GM03348 (cell line): ENCODE results near the gene KCNQ5.

ENCODE experiments used
- DNase-seq: peaks from one replicate; pipeline ENCODE4 v3.0.0; 2012; ENCODE audit warnings: low spot score

Gene KCNQ5

DNA sequence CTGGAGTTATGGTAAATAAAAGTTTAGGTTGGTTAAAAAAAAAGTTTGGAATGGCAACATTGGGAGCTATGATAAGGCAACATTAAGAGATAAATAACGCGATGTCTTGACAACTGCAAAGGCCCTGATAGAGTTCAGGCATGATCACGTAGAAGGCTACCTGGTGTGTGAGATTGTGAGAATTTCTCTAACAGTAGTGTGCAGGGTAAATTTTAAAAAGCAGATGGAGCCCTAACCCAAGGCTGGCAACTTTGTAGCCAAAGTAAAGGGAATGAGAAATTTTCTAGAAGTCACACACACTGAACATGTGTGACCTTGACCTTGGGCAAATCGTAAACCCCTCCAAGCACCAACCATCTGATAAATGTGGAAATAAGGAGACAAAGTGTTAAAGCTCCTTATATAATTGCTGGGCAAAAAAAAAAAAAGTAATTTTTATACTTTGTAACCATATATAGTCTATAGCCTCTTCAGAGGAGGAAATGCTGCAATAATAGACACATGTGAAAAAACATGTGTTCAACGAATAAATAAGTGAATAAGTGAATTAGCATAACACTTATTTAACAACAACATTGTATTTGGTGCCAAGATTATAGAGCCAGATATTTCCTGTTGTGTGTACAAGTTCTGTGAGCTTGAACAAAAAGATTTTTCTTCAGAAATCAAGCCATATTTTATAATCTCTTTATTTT is 18.2 kb downstream of the KCNQ5 start:
- DNase-seq: no peak

DNA sequence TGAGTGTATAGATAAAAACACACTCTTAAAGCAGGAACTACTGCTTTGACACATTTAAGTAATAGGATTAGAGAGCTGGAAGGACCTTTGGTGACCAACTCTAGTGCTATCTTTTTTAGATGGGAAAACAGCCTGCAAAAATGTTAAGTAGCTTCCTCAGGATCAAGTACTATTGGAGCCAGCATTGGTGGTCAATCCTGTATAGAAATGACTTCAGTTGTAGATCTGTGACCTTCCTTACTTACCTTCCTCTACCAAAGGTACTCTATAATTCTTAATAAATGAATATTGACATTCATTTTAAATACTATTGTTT is 18.7 kb downstream of the KCNQ5 start:
- DNase-seq: no peak

DNA sequence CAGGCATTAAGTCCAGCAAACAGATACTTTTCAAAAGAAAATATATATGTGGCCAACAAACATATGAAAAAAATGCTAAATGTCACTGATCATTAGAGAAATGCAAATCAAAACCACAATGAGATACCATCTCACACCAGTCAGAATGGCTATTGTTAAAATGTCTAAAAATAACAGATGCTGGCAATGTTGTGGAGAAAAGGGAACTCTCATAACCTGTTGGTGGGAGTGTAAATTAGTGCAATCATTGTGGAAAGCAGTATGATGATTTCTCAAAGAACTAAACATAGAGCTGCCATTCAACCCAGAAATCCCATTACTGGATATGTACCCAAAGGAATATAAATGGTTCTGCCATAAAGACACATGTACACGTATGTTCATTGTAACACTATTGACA is 20.6 kb downstream of the KCNQ5 start:
- DNase-seq: no peak

DNA sequence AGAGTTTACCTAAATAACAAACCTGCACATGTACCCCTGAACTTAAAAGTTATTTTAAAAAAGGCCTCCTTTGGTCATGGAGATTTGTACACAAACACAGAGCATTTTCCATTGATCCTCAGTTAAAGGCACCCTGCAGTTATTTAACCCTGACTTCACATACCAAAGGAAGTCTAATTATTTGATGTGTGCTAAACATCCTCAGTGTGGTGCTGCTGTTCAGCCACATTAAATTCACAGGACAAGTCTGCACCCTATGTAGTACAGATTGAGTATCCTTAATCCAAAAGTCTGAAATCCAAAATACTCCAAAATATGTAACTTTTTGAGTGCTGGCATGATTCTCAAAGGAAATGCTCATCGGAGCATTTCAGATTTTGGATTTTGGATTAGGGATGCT is 21.4 kb downstream of the KCNQ5 start:
- DNase-seq: no peak

DNA sequence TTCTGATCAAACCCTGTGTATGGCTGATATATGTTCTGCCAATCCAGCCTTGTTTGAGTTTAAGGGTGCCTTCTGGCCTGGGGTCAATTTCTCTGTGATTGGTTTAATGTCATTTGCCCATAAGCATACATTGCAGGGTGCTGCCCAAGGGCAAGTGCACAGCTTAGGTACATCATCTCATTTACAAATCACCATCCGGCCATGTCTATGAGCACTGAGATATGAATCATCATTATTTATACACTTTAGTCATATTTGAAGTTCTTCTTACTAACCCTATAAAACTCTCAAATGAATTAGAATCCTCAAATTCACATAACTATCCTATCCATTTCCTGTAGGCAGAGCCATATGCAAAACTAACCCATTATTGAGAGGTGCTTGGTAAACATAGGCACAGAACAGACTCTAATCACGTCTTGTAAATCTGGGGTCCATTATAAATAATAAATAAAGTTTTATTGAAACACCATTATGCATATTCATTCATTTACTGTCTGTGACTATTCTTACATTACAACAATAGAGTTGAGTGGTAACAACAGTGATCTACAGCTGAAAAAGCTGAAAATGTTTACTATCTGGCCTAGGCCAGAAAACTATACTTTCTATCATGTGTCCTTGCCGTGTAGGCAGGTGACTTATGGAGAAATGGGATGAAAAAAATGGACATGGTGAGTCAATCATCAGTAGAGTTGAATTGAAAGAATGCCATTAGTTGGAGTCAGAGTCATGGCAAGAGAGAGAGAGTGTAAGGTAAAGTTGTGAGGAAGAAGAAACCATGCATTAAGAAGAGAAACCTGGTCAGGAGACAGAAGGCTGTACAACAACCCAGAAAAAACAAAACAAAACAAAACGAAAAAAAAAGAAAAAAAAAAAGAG is 25.0 kb downstream of the KCNQ5 start:
- DNase-seq: no peak

DNA sequence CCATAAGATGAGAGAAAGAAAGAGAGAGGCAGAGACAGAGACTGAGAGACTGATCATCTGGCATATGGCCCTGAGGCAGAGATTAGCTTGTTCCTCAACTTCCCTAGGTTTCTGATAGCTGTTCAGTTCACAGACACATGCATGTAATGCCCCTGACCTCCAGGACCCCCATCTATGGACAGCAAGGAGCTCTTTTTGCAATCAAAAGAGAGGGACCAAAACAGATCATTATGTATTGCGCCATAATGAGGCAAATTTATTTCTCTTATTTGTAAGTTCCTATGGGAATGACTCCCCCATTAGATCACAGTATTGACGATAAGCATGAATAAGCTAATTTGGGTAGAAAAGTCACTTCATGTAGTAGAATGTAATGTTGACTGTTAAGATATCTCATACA is 25.6 kb downstream of the KCNQ5 start:
- DNase-seq: no peak

DNA sequence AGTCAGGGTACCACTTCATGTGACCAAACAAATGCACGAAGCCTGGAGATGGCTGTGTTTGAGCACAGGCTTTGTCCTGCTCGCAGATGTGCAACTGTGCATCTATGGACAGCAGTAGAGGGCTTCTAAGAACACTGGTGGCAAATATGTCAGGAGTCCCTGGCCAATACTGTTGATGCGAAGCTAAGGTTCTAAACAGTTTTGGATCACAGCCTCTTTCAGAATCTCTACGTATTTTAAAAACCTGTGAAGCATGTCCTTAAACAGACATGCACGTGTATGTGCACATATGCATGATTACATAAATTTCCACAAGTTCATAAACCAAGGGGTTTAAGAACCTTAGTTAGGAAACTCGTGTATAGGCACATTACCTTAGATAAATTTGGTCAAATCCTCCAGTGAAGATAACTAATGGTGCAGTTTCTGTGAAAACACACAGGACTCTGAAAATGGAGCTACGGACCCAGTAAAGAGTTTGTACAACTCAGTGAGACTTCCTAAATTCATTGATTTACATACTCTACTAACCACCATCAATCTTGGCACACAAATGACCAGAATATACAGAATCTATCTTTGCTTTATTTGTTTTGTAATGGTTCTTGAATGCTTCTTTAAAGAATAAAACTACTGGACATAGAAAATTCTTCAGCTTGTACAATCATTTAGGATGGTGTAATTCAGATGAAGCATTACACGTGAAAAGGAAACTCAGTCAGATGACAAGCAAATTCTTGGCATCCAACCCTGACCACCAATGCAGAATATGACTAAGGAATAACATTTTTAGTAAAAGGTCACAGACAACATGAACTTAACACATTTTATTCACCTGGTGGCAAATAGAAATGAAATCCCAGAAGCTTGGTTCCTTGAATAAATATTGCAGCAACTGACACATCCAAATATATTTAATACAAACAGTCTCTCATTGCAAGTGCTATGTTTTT is 27.4 kb downstream of the KCNQ5 start:
- peak; percentile 34 for DNase-seq

DNA sequence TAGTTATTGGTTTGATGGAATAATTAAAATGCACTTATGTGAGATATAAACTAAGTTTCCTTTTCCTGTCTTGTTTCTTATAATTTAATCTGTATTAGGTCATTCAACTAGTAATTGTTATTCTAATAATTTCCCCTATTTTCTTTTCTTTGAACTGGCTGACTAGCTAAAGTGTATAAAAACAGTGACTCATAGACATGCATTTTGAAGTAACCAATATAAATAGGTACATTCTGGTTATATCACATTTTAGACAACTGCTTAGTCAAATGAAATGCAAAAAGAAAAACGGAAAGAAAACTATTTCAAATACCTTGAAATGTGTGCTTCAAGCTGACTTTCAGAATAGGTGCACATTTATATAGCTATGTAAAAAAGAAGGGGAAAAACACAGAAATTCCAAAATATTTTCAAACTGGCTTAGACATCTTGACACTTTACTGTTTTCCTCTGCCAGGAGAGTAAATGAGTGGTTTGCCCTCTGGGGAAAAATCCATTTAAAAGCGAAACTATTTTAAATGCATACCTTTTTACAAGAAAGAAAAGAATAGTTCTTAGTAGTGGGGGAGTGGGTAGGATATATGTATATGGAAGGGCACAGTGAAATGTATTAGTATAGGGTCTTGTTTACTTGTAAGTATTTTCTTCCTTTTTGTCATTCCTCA is 28.3 kb downstream of the KCNQ5 start:
- DNase-seq: no peak

DNA sequence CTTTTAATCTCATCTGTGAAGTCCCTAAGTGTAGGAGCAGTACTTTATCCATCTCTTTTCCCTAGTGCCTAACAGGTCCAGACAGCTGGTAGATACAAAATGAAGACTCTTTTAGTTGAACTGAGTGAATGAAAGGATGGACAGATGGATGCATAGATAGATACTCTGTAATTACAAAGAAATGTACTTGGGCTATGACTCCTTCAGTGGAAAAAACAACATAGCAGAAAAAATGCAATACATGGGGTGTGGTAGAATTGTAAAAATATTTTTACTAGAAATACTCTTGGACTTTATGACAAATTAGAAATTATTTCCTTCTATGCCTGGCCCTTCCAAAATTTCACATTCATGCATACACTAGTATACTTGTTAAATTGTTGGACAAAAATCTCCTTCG is 29.3 kb downstream of the KCNQ5 start:
- peak; percentile 17 for DNase-seq

DNA sequence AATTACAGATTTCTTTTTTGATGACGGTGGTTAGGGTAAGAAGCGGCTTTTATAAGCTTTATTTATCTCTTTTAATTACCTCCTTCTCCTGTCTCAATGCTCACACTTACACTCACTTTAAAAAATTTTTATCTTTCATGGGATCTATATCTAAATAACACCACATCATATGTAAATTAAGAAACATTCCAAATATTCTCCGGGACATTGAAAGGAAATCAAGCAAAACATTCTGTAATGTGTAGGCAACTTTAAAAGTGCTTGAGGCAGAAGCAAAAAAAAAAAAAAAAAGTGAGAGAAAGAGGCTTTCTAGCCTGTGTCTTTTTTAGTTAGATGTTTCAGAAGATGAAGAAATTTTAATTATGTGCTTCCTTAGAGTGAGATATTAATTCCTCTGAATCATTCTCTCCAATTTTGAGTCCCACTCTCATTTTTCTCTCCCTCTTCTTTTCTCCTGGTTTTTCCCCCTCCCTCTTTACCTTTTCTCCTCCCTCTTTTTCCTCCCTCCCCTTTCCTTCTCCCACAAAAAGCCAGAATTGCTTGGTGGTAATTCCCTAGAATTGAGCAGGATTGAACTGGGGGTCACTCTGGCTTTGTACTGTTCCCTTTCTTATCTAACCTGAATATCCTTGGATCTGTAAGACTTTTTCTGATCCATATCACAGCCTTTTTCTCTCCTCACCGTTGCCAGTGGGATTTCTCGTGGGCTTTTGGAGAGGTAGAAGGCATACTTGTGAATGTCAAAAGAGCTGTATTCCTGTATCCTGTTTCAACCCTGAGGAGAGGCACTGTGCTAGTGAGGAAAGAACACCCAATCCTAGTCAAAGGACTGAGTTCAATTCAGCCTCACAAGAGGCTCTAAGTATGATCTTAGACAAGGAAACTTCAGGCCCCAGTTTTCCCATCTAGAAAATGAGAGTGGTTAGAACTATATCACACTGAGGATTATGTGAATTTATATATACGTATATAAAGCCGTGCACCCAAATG is 30.4 kb downstream of the KCNQ5 start:
- no peak for DNase-seq

DNA sequence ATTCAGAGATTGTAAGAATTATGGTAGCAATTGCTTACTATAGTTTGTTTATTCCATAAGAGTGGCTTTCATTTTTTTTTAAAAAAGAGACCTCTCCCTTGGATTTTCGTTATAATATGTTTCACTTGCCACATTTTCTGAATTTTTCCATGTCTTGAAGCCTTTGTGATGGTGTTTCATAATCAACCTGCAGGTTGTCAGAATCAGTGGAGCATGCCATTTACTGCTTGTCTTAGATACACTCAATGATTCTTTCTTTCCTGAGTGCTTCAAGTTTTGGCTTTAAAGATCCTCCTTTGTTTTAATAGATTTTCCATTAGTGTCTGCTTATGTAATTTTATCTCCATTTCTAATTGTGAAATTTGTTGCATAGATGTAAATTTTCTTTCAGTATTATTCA is 31.2 kb downstream of the KCNQ5 start:
- DNase-seq: no peak

DNA sequence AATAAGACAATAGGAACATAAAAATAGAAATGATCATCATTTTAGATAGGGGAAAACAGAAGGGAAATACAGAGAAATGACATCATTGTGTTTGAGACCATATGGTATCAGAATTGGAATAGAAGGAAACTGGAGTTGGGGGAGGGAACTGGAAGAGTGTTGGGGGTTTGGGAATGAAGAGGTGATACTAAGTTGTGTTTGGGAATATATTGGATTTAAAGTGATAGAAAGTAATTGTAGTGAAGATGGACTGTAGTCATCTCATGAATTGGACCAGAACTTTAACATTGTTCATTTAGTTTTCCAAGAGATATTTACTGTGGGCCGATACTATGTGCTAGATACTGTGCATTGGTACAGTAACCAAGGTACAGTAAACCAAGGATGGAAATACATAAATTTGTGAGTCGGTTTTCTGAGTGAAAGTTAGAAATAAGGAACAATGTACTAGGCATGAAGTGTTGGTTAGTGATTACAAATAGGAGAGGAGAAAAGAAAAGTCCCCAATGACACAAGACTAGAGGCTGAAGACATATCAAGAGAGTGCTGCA is 32.3 kb downstream of the KCNQ5 start:
- no peak for DNase-seq

DNA sequence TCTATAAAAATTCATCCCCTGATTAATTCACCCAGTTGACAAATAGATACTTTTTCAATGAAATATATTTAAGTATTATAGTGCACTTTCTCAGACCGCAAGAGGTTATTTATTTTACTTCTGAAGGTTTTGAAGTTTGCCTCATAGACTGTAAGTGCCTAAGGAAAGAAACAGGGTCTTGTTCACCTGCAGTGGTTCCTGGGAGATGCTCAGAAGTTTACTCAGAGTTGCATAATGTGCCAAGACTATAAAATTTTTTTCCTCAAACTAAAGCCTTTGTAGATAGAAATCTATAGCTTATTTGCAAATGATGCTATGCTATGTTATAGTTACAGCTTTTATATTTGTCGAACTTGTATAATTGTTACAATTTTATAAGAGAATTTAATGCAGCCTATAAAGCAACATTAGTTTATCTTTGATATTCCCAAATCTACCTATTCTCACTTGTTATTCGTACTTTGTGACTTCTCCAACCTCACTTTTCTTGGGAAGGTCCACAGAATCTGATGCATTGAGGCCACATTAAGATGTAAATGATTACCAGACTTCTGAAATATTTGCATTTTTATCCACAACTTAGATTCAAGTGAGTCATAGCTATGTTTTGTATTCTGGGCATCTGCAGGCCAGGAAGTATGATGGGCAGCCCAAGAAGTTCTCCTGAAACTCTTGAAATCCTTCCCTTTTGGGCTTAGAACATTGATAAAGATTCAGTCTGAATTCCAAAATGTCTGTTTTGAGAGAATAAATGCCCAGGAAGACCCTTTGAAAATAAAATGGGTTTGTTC is 35.7 kb downstream of the KCNQ5 start:
- DNase-seq: peak; percentile 39

DNA sequence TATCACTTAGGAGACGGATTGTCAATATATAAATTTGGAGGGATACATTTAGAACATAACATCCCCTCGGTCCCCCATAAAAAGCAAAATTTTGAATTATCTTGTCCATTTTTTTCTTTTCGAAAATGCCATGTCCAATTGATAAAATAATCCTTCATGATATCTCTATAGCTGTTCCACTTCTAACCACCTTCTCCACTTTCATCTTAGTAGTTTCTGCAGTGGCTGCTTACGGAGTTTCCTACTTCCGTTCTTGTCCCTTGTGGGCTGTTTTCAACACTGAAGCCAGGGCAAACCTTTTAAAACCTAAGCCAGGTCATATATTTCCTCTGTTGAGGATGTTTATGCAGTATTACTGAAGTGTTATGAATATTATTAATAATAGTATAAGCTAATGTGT is 37.9 kb downstream of the KCNQ5 start:
- DNase-seq: no peak

DNA sequence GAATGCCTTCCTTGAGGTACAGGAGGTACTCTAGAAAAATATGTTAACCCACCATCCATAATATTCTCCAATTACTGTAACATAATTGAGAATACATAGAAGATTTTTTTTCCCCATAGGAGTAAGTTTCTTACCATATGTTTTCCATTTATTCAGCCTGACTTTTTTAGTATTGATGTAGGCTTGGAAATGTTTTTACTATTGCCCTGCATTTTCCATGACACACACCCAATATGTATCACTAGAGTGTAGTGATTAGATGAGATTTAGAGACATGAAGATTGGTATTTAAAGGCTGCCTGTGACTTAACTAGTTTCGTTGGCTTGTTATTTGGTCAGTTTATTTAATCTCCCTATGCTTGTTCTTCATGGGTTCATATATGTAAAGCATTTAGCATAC is 39.5 kb downstream of the KCNQ5 start:
- DNase-seq: no peak

DNA sequence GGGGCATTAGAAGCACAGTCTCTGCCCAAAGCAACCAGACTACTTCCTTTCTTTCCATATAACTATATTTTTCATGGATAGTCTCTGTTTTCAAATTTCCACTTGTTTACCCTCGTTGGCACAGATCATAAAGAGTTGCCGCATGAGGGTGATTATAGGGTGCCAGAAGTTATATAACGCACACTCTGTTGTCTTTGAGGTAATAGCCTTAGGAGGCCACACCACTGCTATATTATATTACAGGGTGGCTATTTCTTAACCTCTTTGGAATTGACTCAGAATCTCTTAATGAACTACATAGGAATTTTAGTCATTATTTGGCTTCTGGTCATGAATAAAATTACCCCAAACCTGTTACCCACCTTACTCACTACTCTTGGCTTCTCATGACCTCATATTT is 43.7 kb downstream of the KCNQ5 start:
- DNase-seq: no peak

DNA sequence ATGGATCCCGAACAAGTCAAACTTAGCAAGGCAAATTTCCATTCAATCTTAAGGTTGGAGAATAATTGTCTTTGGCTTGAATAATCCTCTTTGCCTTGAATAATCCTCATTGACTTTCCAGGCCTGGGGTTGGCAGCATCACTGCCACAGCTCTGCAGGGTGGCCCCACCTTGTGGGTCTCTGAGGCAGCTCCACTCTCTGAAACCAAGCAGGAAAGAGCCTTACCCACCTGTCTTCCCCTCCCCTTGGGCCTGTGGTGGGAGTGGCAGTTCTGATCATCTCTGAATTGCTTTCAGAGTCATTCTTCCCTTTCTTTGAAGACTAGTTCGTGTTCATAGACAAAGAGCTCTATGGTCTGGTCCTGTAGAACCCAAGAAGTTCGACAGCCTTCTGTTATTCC is 47.5 kb downstream of the KCNQ5 start:
- no peak for DNase-seq

DNA sequence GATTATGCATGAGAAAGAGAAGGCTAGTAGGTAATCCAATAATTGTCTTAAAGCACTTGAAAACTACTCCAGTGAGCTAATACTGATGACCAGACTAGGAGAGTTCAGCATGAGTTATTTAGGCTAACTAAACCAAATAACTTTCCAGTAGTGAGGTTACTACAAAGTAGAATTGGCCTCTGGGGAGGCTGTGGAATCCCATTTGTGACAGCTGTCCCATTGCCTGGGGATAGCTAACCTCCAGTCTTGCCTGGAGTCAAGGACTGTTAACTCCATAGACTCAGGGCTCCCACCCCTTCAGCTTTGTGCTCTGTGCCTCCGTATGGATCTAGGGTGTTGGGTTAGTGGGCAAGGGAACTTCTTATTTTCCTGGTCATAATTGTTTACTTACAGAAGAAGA is 51.0 kb downstream of the KCNQ5 start:
- DNase-seq: no peak

DNA sequence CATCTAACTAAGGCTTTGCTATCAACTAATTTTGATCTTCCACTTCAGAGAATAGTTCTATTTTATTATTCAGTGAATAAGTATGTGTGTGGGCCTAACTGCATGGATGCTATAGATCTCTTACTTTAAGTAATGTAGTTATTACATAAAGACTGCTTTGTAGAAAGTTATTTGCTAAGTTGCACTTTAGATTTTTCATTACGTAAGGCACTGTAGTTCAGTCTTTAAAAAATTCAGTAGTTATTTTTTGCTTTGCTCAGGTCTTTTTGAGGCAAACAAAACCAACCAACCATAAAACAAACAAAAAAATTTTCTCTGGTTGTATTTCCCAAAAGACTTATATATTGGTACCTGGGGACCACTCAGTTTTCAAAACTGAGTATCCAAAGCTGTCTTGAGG is 53.0 kb downstream of the KCNQ5 start:
- DNase-seq: no peak

DNA sequence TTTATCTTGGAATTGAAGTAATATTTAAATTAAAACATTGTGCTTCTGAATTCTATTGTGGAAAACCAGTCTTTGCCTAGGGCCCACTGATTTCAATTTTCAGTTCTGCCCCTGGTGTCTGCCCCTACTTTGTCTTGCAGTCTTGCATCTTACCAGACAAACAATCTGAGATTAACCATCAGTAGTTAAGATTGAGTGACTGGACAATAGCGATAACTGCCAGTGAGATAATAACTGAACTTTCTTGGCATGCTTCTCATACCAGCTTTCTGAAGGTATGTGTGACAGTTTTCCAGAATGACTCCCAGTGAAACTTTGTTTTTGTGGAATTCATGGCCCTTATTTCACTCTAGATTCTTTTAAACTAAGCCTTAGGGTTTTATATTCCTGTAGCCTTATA is 53.5 kb downstream of the KCNQ5 start:
- peak; percentile 11 for DNase-seq
